Medulla oblongata (tissue), 1 donor: Measurements from ENCODE around the gene LMX1A.

Experiments used
- DNase-seq: peaks from one replicate; pipeline ENCODE4 v3.0.0-alpha.2; 2015; ENCODE audit errors: extremely low spot score

Gene LMX1A

DNA sequence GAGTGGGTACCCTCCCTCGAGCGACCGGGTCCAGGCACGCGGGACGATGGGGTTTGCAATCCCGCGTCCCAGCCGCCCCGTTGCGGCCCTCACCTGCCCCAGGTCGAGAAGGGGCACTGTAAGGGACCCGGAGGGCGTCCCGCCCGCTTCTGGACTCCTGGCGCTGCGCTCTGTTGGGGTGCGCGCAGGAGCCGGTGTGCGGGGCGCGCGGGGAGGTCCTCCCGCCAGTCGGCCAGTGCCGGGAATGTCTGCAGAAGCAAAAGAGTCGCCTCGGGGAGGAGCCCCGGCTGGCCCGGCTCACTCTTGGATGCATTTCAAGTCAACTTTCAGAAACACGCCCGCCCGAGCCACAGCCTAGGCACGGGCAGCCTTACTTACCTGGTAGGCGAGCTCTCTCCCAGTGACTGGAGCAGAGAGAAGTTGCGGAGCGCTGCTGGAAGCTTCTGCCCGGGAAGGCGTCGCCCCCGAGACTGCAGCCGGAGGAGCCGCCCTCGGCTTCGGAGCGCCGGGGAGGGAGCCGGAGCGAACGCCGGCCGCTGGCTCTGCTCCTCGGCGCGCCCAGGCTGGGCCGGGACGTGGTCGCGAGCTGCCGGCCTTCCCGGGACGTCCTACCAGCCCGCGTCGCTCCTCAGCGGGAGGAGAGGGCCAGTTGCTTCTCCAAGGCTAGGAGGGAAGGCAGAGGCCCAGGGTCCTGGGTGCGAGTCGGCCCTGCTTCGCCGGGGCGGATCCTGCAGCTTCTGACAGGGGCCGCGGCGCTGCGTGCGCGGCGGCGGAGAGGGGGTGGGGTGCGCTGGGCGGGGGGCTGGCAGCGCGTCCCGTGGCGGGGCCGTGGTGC is at the start of gene LMX1A:
Gene LMX1A (minus strand): TSS at position 739 of the 835 bp plus-strand sequence. CDS start 1,156 bp downstream, outside the sequence.
- no peak for DNase-seq

GRCh38 chr1:165403835-165404482 is 47.4 kb upstream of the LMX1A start:
- DNase-seq = peak; percentile 48

DNA sequence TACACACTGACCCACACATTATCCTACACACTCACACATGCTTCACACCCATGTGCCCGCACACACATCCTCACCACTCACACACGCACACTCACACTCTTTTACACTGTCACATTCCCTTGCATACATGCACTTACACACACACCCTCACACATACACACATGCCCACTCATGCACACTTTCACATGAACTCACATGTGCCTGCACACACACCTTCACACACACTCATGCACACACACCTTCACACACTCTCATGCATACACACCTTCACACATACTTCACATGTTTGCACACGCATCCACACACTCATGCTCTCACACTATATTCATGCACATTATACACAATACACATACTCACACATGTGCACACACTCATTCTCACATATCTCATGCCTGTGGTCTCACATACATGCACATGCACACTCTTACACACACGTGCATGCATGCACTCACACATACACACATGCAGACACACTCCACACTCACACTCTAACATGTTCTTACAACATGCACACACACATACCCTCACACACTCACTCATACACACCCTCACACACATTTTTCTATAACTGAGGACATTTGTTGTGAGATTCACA is 46.1 kb upstream of the LMX1A start:
- no peak for DNase-seq

DNA sequence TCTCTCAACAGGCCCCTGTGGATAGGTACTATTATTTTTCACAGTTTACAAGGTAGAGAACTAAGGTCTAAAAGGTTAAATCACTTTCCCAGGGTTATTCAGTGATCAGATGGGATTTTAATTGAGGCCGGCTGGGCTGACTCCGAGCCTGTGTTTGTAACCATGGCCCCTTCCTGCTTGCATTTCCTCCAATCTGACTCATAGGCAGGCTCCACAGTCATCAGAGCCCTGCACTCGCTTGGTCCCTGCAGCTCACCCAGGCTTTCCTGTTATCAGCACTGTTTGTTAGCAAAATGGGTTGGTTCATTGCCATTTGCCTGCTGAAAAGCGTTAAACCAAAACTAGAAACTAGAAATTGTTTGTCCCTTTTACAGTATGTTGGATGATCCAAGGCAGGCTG is 41.4 kb upstream of the LMX1A start:
- no peak for DNase-seq

- no peak for DNase-seq
Observed at GRCh38 chr1:165395901-165396300, 39.4 kb upstream of the LMX1A start.

DNA sequence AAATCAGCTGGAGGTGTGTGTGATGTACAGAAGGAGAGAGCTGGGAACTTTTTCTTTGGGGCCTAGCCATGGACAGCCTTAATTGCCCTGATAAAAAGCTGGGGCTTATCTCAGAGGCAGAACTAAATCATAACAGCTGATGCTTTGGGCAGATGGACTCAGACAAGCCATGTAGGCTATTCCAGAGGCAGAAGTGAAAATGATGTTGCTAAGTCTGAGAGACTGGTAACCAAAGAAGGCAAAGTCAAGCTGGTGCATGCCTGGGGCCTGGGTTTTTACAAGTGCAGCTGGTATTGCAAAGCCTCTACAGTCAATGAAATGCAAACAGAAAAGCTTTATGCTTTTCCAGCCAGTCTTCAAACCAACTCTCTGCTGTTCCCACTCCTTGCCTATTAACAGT is 39.0 kb upstream of the LMX1A start:
- DNase-seq = no peak

- peak; percentile 89 for DNase-seq
Observed at GRCh38 chr1:165392634-165393571, 36.4 kb upstream of the LMX1A start.

- no peak for DNase-seq
Observed at GRCh38 chr1:165389609-165390008, 33.1 kb upstream of the LMX1A start.

DNA sequence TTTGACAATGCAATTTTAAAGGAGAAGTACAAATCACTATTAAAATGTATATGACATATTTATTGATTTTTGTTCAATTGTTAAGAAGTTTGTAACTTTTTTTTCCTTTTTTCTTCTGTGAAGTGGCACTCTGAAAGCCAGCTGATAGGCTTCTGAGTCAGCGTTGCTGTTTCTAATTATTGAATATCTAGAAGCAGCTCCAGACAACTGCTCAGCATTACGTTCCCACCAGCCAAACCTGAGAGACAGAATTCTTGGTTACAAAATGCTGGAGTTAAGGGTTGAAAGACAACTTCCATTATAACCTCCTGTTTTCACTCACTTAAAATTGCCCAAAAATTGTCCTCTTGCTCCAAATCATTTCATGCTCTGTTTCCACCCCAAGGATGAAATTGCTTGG is 31.4 kb upstream of the LMX1A start:
- DNase-seq = no peak

GRCh38 chr1:165387505-165387904 is 31.0 kb upstream of the LMX1A start:
- no peak for DNase-seq

DNA sequence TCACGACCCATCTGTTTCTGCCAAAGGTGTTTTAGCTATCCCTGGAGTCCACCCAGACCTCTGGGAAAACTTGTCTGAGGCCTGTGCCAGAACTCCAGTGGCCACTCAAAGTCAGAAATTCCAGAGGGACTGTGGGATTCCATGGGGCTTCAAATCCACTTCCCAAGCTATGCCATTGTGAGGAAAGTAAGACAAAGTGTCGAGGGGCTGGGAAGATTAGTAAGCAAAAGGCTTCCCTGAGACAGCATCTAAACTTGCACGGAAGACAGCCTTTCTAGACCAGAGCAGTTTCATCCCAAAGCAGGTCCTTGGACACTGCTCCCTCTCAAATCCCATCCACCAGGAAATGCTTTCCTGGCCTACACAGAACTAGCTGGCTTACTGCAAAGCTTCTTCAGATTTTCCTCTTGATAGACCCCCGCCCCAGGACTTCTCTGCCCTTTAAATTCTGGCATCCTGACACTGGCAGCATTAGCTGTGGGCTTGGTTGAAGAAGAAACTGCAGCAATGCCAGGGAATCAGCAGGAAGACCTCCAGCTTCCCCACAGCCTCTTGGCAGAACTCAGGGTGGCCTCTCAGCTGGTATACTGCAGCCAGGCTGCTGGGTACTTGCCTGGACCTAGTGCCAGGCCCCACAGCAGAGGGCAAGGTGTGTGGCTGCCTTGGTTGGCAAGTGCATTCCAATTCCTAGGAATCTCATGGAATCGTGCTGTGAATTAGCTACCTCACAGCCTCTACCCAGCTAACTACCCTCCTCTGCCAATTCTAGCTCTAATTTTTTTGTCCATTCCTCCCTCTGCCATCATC is 27.3 kb upstream of the LMX1A start:
- DNase-seq = peak; percentile 41

- peak; percentile 86 for DNase-seq
Observed at GRCh38 chr1:165383067-165383466, 26.6 kb upstream of the LMX1A start.

DNA sequence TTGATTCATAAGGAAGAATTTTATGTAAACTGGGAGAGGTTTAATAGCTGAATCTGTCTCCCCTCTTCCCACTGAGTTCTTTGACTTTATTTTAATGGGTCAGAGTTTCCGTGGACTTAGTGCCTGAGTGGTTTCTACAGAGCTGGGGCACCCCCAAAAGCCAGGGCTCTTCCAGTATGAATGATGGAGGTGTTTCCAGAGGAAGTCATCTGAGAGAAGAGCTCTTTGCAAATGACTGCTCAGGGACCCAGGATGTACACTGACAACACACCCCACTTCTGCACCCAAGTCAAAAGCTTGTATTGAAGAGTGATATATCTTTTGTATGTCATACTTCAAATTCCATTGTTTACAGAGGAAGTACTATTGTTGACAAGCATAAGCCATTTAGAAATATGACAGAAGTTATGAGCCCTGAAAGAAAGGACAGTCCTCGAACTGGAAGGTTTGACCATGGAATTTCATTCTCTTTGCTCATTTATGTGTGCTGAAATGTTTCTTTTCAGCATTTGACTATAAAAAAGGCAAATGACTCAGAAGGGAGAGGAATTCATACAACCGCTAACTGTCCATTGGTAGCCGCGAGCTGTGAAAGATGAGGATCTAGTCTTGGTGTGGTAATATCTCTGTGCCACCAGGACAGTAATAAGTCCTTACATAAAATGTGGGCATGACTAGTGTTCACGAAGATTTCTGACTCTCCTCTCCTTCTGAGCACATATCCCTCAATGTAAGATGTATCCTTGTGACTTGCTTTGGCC is 25.4 kb upstream of the LMX1A start:
- no peak for DNase-seq

DNA sequence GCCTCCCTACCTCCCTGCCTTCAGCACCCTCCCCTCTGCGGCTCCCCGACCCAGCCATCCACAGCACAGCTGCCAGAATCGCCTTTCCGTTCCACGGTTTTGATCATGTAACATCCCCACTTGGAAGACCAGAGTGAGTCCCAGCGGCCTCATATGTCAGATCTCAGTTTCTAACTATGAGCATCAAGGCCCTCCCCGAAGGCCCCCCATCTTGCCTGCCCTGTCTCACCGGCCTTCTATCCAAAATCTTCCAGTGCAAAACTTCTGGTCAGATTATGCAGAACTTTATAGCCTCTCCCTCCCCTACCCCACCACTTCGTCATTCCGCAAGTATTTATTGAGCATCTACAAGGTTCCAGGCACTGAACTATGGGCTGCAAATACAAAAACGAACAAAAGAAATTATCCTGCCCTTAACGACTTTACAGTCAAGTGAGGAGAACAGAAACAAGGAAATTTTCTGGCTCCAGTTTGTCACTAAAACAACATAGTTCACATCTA is 20.3 kb upstream of the LMX1A start:
- DNase-seq = no peak

DNA sequence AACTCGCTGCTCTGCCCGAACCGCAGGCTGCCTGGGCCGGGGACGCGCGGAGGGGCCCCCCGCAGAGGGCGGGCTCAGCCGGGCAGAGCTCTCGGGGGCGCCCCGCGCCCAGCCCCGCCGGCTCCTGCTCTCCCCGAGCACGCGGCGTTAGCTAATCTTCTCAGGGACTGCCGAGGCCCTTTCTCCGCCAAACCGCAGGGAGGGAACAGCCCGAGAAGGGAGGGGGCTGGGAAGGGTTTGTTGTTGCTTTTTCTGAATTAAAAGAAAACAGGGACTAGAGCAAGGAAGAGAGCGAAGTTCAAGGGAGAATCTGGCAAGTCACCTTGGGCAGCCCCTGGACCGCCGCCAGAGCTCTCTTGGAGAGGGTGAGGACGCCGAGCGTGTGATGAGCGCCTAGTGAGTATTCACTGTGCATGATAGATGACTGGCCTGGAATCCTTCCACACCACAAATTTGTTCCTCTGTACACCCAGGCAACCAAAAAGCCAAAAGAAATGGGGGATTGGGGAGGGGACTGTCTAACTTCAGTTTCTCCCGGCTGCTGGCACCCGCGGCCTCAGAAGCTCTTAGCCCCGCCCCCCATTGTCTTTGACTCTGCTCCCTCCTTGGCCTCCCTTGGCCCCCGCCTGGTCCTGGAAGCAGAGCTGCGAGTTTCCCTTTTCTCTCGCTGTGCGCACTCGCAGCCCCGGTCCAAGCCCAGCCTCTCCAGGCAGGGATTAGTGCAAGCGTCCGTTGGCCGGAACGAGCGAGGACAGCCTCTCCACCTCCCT is 19.7 kb upstream of the LMX1A start:
- peak; percentile 89 for DNase-seq

DNA sequence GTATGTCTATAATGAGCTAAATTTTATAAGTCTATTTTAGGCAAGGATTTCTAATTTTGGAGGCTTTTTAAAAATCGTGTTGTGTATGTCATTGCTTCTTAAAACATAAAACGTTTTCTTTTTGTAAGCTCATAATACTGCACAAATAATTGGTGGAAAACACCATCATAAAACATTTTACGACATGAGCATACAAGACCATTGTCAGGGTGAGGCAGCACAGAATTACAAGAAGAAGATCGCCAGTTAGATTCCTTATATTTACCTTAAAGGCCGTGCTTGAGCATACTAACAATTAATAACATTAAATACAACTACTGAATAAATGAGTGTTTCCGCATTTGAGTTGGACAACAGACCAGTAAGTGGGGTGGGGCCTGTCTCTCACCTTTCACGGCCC is 19.1 kb upstream of the LMX1A start:
- DNase-seq = no peak

DNA sequence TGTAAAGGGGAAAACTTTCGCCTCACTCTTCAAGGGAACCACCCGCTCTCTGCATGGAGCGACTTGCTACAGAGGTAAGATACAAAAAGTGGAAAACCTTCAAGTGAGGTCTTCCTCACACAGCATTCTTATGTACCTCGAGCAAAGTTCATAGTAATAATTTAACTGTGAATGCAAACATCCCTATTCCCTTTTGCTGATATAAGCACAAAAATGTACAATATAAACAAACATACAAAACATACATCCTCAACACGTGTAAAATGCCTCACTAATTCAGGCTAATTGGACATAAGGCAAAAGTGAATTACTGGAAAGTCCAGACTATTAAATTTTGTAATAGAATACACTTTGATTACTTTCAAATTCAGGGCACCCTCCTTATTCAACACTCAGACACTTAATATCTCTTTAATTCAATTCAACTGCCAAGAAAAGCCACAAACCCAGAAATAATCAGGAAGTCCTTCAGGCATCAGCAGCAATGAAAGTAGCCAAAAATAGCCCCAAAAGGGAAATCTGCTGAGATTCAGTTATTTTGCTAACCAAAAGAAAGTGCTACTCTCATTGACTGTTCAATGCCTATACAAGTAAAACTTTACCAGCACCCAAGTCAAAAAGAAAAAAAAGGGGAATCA is 15.2 kb upstream of the LMX1A start:
- DNase-seq = peak; percentile 45

GRCh38 chr1:165369255-165369848 is 12.8 kb upstream of the LMX1A start:
- peak; percentile 76 for DNase-seq
